Activated naive CD4-positive, alpha-beta T cell treated with anti-CD3 and anti-CD28 coated beads, Interleukin-2, amount 10 ng/mL, durations not matched to agents 5 hours and 36 hours (primary cell): Measurements from ENCODE around the gene PCDHA6. TPM values are rescaled to one million over a fixed set of nuclear protein-coding genes. Genes with fewer than 3 reads are reported as not detected.

Source experiments
- total RNA-seq, 2 experiments: library from RNA; stranded (reverse); gene quantifications; one replicate each; pipeline ENCODE4 v1.2.3, GENCODE V29; 2021

The PCDHA6 gene
- total RNA-seq, 2 experiments from 2014 or later, result not detected

DNA sequence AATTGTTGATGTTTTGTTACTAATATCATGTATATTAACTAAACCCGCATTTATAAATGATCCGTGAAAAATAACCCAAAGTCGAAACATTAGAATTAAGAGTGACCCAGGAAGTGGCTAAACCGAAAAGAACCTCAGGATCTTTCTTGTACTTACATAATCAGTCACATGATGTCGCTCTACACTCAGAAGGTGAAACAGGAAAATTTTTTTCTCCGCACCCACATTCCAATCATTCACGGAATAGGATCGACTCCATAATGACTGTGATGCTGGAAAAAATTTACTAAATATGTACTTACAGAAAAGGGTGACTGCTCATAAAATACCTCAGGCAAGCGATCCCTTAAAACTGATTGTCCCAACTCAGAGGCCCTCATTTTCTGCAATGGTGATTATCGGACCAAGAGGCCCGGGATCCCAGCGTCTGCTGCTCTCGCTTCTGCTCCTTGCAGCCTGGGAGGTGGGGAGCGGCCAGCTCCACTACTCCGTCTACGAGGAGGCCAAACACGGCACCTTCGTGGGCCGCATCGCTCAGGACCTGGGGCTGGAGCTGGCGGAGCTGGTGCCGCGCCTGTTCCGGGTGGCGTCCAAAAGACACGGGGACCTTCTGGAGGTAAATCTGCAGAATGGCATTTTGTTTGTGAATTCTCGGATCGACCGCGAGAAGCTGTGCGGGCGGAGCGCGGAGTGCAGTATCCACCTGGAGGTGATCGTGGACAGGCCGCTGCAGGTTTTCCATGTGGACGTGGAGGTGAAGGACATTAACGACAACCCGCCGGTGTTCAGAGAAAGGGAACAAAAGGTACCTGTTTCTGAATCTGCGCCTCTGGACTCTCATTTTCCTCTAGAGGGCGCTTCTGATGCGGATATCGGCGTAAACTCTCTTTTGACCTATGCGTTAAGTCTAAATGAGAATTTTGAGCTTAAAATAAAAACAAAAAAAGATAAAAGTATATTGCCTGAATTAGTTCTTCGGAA, 47.6 kb downstream of the PCDHA6 start, which contains the start of gene PCDHA12:
TSS of gene PCDHA12 (plus strand) at position 224 of the 981 bp plus-strand sequence. CDS start at position 389, 165 bp downstream.

Other genes with a start within 250 kb of the PCDHA6 start
- gene CD14, start 194.8 kb upstream of the PCDHA6 start, total RNA-seq, result under 1 TPM; 0.66 to 0.77 TPM
- gene TMCO6, start 188.5 kb upstream of the PCDHA6 start, total RNA-seq, result 10 to 100 TPM; 35.5 to 38.1 TPM
- 10 to 100 TPM; 70.9 to 72.6 TPM for gene NDUFA2, start 180.3 kb upstream of the PCDHA6 start, total RNA-seq
- 100 to 1,000 TPM; 118 to 121 TPM for gene IK, start 180.1 kb upstream of the PCDHA6 start, total RNA-seq
- gene WDR55, start 163.1 kb upstream of the PCDHA6 start, total RNA-seq, result 10 to 100 TPM; 34.2 to 34.7 TPM
- gene DND1, start 154.4 kb upstream of the PCDHA6 start, total RNA-seq, result 1 to 10 TPM; 2.5 to 2.9 TPM
- gene HARS1, start 136.6 kb upstream of the PCDHA6 start, total RNA-seq, result 10 to 100 TPM; 69.7 to 74.2 TPM
- gene HARS2, start 136.5 kb upstream of the PCDHA6 start, total RNA-seq, result 10 to 100 TPM; 32.3 to 35.3 TPM
- 10 to 100 TPM; 56.1 to 56.9 TPM for gene ZMAT2, start 127.5 kb upstream of the PCDHA6 start, total RNA-seq
- not detected for gene PCDHA1, start 41.8 kb upstream of the PCDHA6 start, total RNA-seq
- gene PCDHA2, start 33.1 kb upstream of the PCDHA6 start, total RNA-seq, result not detected
- gene PCDHA3, start 26.9 kb upstream of the PCDHA6 start, total RNA-seq, result not detected
- not detected for gene PCDHA4, start 20.9 kb upstream of the PCDHA6 start, total RNA-seq
- not detected for gene PCDHA5, start 6.3 kb upstream of the PCDHA6 start, total RNA-seq
- gene PCDHA7, start 6.3 kb downstream of the PCDHA6 start, total RNA-seq, result not detected
- gene PCDHA8, start 13.2 kb downstream of the PCDHA6 start, total RNA-seq, result not detected
- gene PCDHA9, start 20.4 kb downstream of the PCDHA6 start, total RNA-seq, result not detected
- not detected for gene PCDHA10, start 27.9 kb downstream of the PCDHA6 start, total RNA-seq
- not detected for gene PCDHA11, start 41.0 kb downstream of the PCDHA6 start, total RNA-seq
- not detected for gene PCDHA12, start 47.3 kb downstream of the PCDHA6 start, total RNA-seq
- not detected for gene PCDHA13, start 54.2 kb downstream of the PCDHA6 start, total RNA-seq
- gene PCDHAC1, start 98.3 kb downstream of the PCDHA6 start, total RNA-seq, result not detected
- gene PCDHAC2, start 138.5 kb downstream of the PCDHA6 start, total RNA-seq, result not detected
- gene PCDHB1, start 223.4 kb downstream of the PCDHA6 start, total RNA-seq, result not detected